Bone marrow (tissue), 2 donors: ENCODE results near the gene SHANK1.
"Not testable (repeated sequence)": the region's sequence is repeated elsewhere in the genome, so short reads cannot be mapped to it uniquely, and the experiment has no call there.

Experiments used
- DNase-seq, 2 donors: peaks; one replicate each; lab custom pipeline; 2025; lab: John Stamatoyannopoulos, UW

SHANK1 gene

DNA sequence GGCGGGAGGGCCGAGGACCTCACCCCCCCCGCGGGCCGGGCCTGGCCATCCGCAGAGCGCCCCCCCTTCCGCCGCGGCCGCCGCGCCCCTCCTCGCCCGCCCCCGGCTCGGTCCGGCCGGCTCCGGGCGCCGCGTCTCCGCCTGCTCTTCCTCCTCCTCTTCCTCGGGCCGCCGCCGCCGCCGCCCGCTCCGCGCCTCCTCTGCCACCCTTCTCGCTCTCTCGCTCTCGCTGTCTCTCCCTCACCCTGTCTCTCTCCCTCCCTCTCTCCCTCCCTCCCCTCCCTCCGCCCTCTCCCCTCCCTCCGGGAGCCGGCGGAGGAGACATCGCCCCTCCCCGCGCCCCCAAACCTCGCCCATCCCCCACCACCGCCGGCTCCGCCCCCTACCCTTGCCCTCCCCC, at the start of gene SHANK1:
Gene SHANK1, minus strand, starts transcription at position 237 of the 400 bp plus-strand sequence. CDS start 2,883 bp downstream, outside the sequence.
- DNase-seq = no peak

DNA sequence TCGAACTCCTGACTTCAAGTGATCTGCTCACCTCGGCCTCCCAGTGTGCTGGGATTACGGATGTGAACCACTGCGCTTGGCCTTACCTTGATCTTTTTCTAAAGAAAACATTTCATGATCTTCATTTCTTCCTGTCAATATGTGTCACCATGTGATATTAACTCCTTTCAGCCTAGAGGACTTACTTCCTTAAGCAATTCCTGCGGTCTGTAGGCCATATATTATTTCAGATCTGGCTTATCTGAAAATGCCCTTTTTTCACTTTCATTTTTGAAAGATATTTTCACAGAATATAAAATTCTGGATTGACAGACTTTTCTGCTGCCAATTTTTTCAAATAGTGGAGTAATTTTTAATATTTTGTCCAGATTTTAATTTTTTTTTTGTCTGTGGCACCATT, 48.7 kb upstream of the SHANK1 start:
- DNase-seq = peak in 1 of 2 donors; percentile 9

DNA sequence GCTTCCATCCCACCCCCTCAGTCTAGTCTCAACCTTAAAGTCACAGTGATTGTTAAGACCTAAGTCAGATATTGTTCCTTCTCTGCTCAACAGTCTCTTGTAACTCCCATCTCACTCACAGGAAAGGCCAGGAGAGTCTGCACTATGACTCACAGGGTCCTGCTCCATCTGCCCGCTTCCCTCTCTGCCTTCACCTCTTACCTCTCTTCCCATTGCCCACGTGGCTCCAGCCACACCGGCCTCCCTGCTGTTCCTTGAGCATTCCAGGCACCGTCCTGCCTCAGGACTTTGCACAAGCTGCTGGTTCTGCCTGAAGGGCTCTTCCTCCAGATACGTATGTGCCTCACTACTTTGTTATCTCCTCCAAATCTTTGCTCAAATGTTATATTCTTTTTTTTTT, 47.7 kb upstream of the SHANK1 start:
- DNase-seq = not testable (repeated sequence)

DNA sequence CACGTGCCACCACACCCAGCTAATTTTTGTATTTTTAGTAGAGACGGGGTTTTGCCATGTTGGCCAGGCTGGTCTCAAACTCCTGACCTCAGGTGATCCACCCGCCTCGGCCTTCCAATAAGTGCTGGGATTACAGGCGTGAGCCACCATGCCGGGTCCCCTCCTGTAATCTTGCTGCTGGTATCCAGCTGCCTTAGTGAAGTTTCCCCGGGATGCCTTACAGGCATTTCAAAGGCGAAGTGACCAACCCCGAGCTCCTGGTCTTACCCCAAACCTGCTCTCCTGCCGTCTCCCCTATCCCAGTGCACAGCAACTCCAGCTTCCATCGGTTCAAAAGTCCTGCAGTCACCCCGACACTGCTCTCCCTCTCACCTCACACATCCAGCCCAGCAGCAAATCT, 47.1 kb upstream of the SHANK1 start:
- not testable (repeated sequence) for DNase-seq

DNA sequence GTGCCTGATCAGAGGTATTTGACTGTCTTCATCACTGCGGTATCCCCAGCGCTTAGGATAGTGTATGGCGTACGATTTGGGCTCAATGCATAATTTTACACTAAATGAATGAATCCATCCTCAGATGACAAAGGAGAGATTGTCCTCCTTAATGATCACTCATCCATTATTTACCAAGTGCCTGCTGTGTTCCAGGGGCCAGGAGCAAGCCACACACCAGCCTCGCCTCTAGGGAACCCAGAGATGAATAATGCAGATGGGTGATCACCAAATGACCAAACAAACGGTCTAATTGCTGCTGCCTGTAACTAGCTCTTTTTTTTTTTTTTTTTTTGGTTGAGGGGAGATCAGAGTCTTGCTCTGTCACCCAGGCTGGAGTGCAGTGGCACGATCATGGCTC, 44.8 kb upstream of the SHANK1 start:
- no peak for DNase-seq

DNA sequence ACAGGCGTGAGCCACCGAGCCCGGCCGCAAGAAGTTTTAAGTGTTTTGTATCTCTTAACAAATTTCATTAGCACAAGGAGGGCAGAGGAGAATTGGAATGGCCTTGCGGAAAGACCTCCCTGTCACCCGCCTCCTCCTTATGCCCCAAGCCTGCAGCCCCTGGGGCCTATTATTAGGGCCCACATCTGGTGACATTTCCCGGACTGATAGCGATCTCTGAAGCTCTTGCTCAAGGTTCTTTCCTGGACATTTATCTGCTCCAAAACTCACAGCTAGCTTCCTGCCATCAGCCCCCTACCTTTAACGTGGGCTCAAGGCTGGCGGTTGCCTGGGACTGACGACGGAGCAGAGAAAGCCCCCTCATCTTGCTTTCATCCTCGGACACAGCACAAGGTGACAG, 43.9 kb upstream of the SHANK1 start:
- DNase-seq = not testable (repeated sequence)

GRCh38 chr19:50761501-50761900, 41.9 kb upstream of the SHANK1 start:
- not testable (repeated sequence) for DNase-seq

GRCh38 chr19:50759886-50760285, 40.3 kb upstream of the SHANK1 start:
- DNase-seq = no peak

GRCh38 chr19:50759076-50759475, 39.5 kb upstream of the SHANK1 start:
- DNase-seq = not testable (repeated sequence)

DNA sequence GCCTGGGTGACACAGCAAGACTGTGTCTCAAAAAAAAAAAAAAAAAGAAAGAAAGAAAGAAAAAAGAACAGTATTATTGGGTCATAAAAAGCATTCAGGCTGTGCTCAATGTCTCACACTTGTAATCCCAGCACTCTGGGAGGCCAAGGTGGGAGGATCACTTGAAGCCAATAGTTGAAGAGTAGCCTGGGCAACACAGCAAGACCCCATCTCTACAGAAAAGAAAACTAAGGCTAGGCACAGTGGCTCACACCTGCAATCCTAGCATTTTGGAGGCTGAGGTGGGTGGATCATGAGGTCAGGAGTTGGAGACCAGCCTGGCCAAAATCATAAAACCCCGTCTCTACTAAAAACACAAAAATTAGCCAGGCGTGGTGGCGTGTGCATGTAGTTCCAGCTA, 38.0 kb upstream of the SHANK1 start:
- DNase-seq = not testable (repeated sequence)

GRCh38 chr19:50756244-50756643, 36.6 kb upstream of the SHANK1 start:
- not testable (repeated sequence) for DNase-seq

DNA sequence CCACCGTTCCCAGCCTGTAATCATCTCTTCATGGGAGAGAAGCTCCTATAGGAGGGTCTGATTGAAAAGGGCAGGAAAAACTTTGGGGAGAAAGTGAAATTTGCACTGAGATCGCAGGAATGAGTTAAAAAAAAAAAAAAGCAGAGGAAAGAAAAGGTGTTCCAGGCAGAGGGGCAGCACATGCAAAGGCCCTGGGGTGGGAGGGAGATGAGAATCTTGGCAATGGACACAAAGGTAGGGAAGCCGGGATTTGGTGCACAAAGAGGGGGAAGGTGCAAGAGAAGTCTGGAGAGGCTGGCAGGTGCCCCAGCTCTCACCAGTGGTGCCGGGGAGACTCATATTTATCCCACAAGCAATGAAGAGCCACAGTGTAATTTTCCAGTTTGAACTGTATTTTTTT, 34.3 kb upstream of the SHANK1 start:
- DNase-seq = no peak

GRCh38 chr19:50750010-50750409, 30.4 kb upstream of the SHANK1 start:
- no peak for DNase-seq

DNA sequence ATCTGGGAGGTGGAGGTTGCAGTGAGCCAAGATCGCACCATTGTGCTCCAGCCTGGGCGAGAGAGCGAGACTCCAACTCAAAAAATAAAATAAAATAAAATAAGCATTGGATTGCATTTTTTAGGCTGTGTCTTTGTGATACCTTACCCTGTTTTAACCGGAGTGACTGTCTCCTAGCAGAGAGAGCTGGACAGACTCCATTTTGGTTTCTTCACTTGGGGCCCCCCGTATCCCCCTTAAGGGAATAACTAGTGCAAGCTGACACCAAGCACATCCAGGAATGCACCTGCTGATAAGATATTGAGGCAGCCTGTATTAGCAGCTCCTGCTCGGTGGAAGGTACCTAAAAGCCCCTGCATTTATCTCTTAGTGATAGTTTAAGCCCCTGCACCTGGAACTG, 29.9 kb upstream of the SHANK1 start:
- no peak for DNase-seq

- not testable (repeated sequence) for DNase-seq
Measured at GRCh38 chr19:50747141-50747540, 27.5 kb upstream of the SHANK1 start.

DNA sequence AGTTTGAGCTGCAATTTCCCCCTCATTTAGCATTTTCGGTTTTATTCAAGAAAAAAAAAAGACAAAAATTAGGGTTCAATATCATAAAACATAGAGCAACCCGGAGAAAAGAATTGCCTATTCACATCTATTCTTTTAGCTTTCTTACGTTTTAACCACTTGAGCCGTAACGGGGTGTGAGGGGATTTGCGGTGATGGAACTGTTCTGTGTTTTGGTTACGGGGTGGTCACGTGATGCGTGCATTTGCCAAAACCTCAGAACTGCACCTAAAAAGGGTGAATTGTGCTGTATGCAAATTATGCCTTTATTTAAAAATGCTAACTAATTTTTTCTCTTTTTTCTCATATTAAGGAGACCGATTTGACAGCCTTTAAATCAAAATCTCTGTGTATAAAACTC, 25.6 kb upstream of the SHANK1 start:
- no peak for DNase-seq

DNA sequence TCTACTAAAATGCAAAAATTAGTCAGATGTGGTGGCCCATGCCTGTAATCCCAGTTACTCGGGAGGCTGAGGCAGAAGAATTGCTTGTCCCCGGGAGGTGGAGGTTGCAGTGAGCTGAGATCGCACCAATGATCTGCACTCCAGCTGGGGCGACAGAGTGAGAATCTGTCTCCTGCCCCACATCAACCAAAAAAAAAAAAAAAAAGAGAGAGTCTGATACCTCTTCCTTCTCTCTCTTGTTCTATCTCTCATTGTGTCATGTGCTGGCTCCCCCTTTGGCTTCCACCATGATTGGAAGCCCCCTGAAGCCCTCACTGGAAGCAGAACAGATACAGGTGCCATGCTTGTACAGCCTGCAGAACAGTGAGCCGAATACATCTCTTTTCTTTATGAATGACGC, 23.9 kb upstream of the SHANK1 start:
- DNase-seq = no peak

DNA sequence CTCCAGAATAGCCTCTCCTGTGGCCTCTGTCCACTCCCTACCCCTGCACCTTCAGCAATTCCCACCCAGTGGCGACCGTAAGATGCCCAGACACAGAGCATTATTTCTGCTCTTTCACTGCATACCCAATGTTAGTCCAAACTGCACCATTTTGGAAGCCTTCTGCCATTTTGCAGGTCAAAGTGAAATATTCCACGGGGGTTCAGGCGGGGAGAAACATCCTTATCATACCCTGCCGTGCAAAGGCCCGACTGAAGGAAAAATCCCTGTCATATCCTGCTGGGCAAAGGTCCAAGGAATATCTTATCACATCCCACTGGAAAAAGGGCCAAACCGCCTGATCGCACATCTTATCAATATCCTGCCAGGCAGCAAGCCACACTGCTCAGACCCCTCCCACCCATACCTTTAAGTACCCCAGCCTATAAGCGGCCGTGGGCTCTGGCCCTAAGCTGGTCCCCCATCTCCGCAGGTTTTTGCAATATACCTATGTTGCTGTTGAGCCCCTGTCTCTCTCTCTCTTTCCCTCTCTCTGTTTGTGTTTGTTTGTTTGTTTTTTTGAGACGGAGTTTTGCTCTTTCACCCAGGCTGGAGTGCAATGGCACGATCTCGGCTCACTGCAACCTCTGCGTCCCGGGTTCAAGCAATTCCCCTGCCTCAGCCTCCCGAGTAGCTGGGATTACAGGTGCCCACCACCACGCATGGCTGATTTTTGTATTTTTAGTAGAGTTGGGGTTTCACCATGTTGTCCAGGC, 21.8 kb upstream of the SHANK1 start:
- no peak for DNase-seq

DNA sequence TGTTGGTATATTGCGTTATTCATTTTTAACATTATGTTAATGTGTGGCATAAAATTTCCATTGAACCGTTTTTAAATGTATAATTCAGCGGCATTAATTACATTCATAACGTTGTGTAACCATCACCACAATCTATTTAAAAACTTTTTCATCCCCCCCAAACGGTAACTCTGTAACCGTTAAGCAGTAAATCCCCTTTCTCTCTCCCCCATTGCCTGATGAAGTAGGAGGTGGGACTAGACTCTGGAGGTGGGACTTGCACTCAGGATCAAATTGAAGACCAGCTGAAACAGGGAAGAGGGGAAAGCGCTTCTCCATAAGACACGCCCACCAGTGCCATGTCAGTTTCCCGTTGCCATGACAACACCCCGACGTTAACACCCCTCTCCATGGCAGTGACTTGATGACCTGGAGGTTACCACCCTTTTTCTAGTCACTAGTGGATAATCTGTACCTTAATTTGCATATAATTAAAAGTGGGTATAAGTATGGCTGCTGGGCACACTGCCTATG, 20.4 kb upstream of the SHANK1 start:
- DNase-seq = no peak

DNA sequence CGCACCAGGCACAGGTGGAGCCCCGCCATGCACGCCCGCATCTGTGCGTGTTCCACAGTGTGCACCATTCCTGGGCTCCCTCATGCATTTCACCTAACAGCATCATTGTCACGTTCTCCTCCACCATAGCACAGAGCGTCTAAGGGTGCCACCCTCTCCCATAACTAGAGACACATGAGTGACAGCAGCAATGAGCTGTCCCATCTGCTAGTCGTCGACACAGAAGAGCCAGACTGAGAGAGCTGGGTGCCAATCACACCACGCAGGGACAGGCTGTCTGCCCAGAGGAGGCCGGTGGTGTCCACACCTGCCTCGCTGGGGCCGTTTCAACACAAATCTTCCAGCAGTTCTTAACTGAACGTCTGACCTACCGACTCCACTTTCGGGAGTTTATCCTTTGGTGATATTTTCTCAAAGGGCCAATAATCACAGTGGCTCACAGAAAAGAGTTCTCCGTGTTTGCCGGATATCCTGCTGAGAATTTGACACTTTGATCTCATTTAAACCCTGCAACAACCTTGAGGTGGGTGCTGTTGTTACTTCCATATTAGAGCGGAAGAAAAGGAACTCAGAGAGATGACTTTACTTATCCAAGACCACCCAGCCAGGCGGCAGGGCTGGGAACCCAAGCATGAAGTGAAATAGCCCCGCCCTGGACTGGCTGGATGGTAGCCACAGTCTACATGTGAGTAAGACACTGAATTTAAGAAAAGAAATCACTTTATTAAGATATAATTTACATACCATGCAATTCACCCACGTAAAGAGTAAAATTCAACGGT, 19.7 kb upstream of the SHANK1 start:
- DNase-seq = no peak

DNA sequence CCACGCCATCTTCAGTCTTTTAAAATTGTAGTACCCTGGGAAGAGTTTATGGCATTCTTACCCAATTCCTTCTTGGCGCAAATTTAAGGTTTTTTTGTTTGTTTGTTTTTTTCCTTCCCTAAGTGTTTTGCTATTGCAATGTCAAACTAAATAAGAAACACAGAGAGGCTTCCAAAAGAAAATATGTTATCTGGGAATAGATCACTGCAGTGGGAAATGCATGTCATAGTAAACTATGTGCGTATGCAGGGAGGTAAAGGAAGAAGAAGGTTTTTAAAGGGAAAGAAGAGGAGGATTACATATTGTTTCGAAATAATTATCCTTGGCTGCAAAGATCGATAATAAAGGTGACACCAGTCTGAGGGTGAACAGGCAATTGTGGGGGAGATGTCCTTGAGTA, 16.7 kb upstream of the SHANK1 start:
- DNase-seq = no peak

DNA sequence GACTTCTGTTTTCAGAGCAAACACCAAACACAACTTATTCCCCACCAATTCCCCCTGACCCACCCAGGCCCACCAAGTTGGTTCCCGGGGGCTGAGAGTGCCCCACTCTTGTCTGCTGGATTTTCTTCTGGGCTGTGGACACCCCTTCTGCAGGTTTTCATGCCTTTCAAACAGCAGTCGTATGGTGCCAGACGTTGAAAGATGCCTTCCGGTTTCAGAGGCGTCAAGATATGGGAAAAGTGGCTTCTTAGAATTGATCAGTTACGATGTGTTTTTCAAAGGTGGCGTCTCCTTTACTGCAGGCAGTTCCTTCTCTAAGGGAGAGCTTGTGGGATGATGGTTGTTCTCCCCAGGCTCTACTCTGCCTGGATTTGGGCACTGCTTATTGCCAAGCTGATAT, 16.3 kb upstream of the SHANK1 start:
- DNase-seq = no peak

DNA sequence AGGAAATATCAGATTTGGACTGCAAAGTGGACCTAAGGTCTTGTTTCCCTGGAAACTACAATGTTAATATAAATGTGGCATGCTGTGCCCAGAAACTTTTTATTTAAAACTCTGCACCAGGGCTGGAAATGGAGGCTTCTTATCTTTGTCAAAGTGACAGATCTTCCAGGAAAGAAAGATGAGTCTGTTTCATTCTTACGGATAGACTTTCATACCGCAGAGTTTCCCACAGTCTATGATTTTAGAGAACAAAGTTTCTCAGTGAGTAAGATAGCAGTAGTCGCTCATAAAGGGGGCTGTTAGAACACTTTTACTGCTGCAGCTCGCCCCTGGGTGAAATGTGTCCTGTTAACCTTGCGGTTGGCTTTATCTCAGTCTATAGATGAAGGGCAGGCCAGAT, 10.3 kb upstream of the SHANK1 start:
- DNase-seq = no peak
